HL-60/S4 treated with phorbol 12-myristate 13-acetate at 8.2 ng/mL for 4 days and 3 days (cell line): ENCODE results near the gene MFSD6.

Experiments used
- in situ Hi-C: fragments of 300-500 bp; cut with MboI; formaldehyde crosslinking; loops from 2 replicates; pipeline ENCODE4 v1.15.0; 2022; ENCODE audit warnings: low sequenced_read_pairs

Gene MFSD6

DNA sequence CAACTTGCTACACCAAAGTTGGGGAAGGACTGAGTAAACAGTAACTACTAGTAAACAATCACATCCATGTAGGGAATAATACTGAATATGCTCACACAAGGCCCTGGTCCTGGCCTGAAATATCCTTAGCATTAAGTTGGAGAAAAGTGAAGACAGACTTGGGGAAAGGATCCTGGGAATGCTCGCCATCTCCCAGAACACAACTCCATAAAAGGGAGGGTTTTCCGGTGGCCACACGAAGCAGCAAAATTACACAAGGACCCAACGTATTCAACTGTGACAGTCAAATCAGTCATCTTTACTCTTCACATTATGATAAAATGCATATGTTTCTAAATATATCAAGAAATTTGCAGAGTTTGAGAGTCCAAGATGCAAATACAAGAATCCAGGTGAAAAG is 119.1 kb downstream of the MFSD6 start:
- in situ Hi-C loops, result no loop called here

- in situ Hi-C loops, result no loop called here
Observed at GRCh38 chr2:190527918-190528317, 119.8 kb downstream of the MFSD6 start.

DNA sequence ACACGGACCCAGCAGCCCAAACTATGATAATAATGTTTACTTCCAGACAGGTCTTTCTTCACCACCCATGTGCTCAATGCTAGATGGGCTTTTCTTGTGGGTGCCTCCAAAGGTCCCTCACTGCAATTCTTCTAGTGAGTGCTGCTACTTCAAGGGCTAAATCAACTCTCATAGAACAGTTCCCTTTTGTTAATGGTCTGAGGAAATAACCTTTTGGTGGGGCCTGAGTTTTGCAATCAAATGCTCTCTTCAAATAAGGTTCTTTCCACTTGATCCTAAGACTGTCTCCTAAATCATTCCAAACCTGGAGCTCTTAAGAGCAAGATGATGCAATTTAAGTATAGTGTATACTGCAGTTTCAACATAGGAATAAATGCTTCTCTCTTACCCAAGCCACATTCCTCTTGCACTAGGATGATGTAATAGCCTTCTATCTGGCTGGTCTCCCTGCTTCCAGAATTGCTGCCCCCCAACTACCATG is 120.4 kb downstream of the MFSD6 start:
- in situ Hi-C loops, result no loop called here

- in situ Hi-C loops, result no loop called here
Observed at GRCh38 chr2:190529486-190530247, 121.5 kb downstream of the MFSD6 start.

DNA sequence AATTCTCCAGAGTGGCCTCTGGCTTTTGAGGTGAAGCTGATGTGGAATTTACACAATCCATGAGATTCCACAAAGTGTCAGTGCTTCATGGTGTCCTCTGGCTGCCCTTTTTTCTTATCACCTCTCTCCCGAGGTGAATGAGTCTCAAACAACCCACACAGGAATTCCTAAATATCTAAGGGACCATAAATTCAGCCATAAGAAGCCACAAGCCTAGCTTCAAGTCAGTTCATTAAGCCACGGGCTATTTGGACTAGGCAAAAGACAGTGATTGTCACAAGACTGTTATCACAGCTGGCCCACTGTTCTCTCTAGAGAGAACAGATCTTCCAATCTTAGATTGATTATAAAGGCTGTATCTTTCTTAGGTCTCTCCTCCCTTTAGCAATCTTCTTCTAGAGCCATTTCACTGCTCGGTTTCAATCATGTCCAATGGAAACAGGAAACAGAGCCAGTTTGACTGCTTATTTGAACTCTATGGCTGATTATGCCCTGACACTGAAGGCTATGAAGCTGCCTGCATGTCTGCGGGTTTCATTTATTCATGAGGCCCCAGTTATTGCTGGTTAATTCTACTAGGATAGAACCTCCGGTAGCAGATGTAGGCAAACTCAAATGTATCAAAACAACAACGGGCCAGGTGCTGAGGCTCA is 122.2 kb downstream of the MFSD6 start:
- in situ Hi-C loops, result no loop called here

- in situ Hi-C loops, result no loop called here
Observed at GRCh38 chr2:190532581-190532980, 124.4 kb downstream of the MFSD6 start.

- in situ Hi-C loops, result no loop called here
Observed at GRCh38 chr2:190533175-190533967, 125.2 kb downstream of the MFSD6 start.

DNA sequence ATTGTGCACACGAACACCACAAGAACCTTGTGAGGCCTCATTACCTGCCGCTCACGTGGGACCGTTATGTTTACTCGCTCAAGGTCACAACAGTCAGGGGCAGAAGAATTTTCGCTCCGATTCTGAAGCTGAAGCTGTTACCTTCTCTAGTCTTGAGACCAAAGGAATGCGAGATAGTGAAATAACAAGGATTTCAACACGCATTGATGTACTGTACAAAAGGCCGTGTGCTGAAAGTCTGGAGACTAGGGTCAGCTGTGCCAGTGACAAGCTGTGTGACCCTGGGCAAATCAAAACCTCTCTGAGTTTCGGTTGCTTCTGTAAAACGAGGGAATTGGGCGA is 125.8 kb downstream of the MFSD6 start:
- in situ Hi-C loops, result no loop called here

GRCh38 chr2:190534310-190535120 is 126.4 kb downstream of the MFSD6 start, which contains the start of gene NEMP2:
Gene NEMP2, minus strand, starts transcription at chr2:190534722. Its CDS starts 67 bp downstream, at chr2:190534655.
- in situ Hi-C loops, result no loop called here

- in situ Hi-C loops, result no loop called here
Observed at GRCh38 chr2:190535121-190535439, 126.9 kb downstream of the MFSD6 start.

DNA sequence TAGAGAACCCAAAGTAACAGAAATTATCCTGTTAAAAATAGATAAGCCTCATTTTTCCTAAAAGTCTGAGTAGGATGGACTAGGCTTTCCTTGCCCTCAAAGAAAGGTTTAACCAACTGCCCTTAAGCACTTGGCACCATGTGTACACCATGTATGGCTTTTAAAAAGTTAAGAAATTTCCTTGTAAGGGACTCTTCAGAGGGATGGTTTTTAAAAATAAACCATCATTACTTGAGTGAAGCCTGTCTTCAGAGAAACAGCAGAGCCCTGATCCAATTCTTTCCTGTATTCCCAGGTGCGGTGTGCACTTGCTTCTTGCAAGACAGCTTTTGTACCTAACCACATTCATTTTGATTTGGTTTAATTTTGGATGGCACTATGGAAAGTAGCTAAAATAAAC is 127.4 kb downstream of the MFSD6 start:
- in situ Hi-C loops, result no loop called here

- in situ Hi-C loops, result no loop called here
Observed at GRCh38 chr2:190537765-190538164, 129.6 kb downstream of the MFSD6 start.

- in situ Hi-C loops, result no loop called here
Observed at GRCh38 chr2:190538201-190538600, 130.0 kb downstream of the MFSD6 start.

- in situ Hi-C loops, result no loop called here
Observed at GRCh38 chr2:190540048-190540447, 131.9 kb downstream of the MFSD6 start.

GRCh38 chr2:190545093-190545492 is 136.9 kb downstream of the MFSD6 start:
- in situ Hi-C loops, result no loop called here

GRCh38 chr2:190545555-190546385 is 137.6 kb downstream of the MFSD6 start:
- in situ Hi-C loops, result no loop called here

DNA sequence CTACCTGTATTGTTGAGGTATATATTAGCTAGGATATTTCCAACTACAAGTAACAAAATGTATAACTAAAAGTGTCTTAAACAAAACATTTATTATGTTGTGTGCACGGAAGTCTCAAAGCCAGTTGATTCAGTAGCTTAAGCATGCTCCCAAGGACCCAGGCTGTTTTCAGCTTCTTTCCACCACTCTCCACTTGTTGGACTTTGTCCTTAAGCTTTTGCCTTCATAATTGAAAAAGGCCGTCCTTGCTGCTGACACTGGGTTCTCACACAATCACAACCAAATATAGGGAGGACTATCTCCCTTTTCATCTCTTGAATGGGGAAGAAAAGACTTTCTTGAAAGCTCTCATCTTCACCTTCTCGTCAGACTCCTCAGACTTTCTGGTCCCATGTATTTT is 138.6 kb downstream of the MFSD6 start:
- in situ Hi-C loops, result no loop called here

DNA sequence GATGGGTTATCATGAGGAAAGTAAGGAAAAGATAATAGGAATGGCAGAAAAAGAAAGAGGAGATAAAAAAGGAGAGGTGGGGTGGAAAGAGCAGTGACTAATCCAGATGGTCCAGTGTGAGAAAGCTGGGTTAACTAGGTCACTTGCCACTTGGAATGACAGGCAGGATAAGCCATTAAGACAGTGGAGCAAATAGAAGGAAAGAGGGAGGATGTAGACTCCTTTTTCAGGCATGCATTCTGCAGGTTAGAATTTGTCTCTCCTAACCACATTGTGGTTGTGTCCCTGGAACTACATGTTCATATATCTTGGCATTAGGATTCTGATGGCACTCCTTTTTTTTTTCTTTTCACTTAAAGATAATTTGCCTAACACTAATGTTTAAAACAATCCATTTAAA is 139.7 kb downstream of the MFSD6 start:
- in situ Hi-C loops, result no loop called here

- in situ Hi-C loops, result no loop called here
Observed at GRCh38 chr2:190550137-190550536, 142.0 kb downstream of the MFSD6 start.
